IMR-90 (cell line): Measurements from ENCODE around the gene BRWD1. TPM values are rescaled to one million over a fixed set of nuclear protein-coding genes. Genes with fewer than 3 reads are reported as not detected.

Experiments used
- ATAC-seq: fragments of 200-7000 bp; cut with Tn5 transposase; 2 replicates; pipeline ENCODE4 v1.9.1; 2020; ENCODE audit warnings: low read depth, mild to moderate bottlenecking, moderate library complexity
- BruUV-seq: library from RNA; stranded (reverse); fragments of 400-500 nt; replicated peaks from 2 replicates; lab custom pipeline; 2021; lab: Mats Ljungman, UMichigan
- CTCF ChIA-PET: fragments of 300-600 bp; formaldehyde crosslinking; extraction: SDS; loops from one replicate; lab custom pipeline; 2021; ENCODE audit warnings: antibody characterized with exemption; lab: Yijun Ruan, JAX
- POLR2A ChIA-PET: fragments of 300-600 bp; sonication (Branson Sonifier 250); formaldehyde crosslinking; loops from one replicate; lab custom pipeline; 2022; ENCODE audit warnings: antibody characterized with exemption; ENCODE audit not compliant: unreplicated experiment; lab: Charles Lee
- DNase-seq: peaks from one replicate; pipeline ENCODE4 v3.0.0; 2013
- H2AFZ ChIP-seq: replicated peaks from 2 replicates; pipeline ENCODE3; 2013; ENCODE audit warnings: low read length, mild to moderate bottlenecking; ENCODE audit not compliant: poor library complexity
- H2AK5ac ChIP-seq: 2 replicates; pipeline ENCODE4 v1.6.1; 2013; ENCODE audit warnings: low read depth, low read length, inconsistent platforms
- H2AK9ac ChIP-seq: replicated peaks from 2 replicates; pipeline ENCODE3; 2013; ENCODE audit warnings: mild to moderate bottlenecking, low read depth, low read length, moderate library complexity; ENCODE audit not compliant: poor library complexity
- H2BK120ac ChIP-seq: 2 replicates; pipeline ENCODE4 v1.6.1; 2013; ENCODE audit warnings: low read depth, low read length, inconsistent platforms
- H2BK15ac ChIP-seq: 3 replicates; pipeline ENCODE4 v1.6.1; 2013; ENCODE audit warnings: low read depth, low read length, inconsistent platforms
- H2BK20ac ChIP-seq: 2 replicates; pipeline ENCODE4 v1.6.1; 2013; ENCODE audit warnings: low read depth, mild to moderate bottlenecking, inconsistent platforms, low read length, moderate library complexity
- H2BK5ac ChIP-seq: 2 replicates; pipeline ENCODE4 v1.6.1; 2013; ENCODE audit warnings: mild to moderate bottlenecking, low read depth, low read length, inconsistent platforms; ENCODE audit not compliant: poor library complexity, severe bottlenecking
- H3K14ac ChIP-seq: replicated peaks from 2 replicates; pipeline ENCODE4 v1.6.1; 2013; ENCODE audit warnings: low read depth, low read length, inconsistent platforms
- H3K18ac ChIP-seq: 2 replicates; pipeline ENCODE4 v1.6.1; 2013; ENCODE audit warnings: low read depth, low read length, control low read depth
- H3K23ac ChIP-seq: 2 replicates; pipeline ENCODE4 v1.6.1; 2013; ENCODE audit warnings: low read depth, low read length, inconsistent platforms
- H3K27ac ChIP-seq: 2 replicates; pipeline ENCODE4 v1.5.1; 2013; ENCODE audit warnings: mild to moderate bottlenecking, control low read depth, low read length; ENCODE audit not compliant: insufficient read depth
- H3K27me3 ChIP-seq: 2 replicates; pipeline ENCODE4 v1.6.1; 2013; ENCODE audit warnings: low read length; ENCODE audit not compliant: control insufficient read depth, insufficient read depth
- H3K36me3 ChIP-seq: 2 replicates; pipeline ENCODE4 v1.6.1; 2013; ENCODE audit warnings: low read length, mixed read lengths; ENCODE audit not compliant: control insufficient read depth, insufficient read depth
- H3K4ac ChIP-seq: 2 replicates; pipeline ENCODE4 v1.6.1; 2013; ENCODE audit warnings: low read depth, low read length, inconsistent platforms
- H3K4me1 ChIP-seq: 2 replicates; pipeline ENCODE4 v1.6.1; 2013; ENCODE audit warnings: low read length, mixed read lengths; ENCODE audit not compliant: control insufficient read depth, insufficient read depth
- H3K4me2 ChIP-seq: 2 replicates; pipeline ENCODE4 v1.6.1; 2013; ENCODE audit warnings: low read depth, mild to moderate bottlenecking, control low read depth, low read length, moderate library complexity
- H3K4me3 ChIP-seq: 2 replicates; pipeline ENCODE4 v1.5.1; 2013; ENCODE audit warnings: low read depth, mild to moderate bottlenecking, control low read depth, low read length, moderate library complexity; ENCODE audit not compliant: insufficient read depth
- H3K56ac ChIP-seq: 2 replicates; pipeline ENCODE4 v1.6.1; 2013; ENCODE audit warnings: low read length, inconsistent platforms; ENCODE audit not compliant: insufficient read depth; ENCODE audit errors: extremely low read depth
- H3K79me1 ChIP-seq, 2 experiments: 2 replicates each; pipeline ENCODE4 v1.6.1; 2013; ENCODE audit warnings: low read length in 2 of 2, inconsistent platforms in 1 of 2, low read depth in 1 of 2
- H3K9ac ChIP-seq: 2 replicates; pipeline ENCODE4 v1.6.1; 2013; ENCODE audit warnings: low read depth, low read length, control low read depth
- H3K9me1 ChIP-seq: 2 replicates; pipeline ENCODE4 v1.6.1; 2013; ENCODE audit warnings: low read length, inconsistent platforms; ENCODE audit not compliant: insufficient read depth
- H3K9me3 ChIP-seq: 2 replicates; pipeline ENCODE4 v1.6.1; 2013; ENCODE audit warnings: low read length; ENCODE audit not compliant: control insufficient read depth, insufficient read depth
- H4K20me1 ChIP-seq: 2 replicates; pipeline ENCODE4 v1.6.1; 2013; ENCODE audit warnings: low read length, inconsistent platforms; ENCODE audit not compliant: insufficient read depth
- H4K5ac ChIP-seq: 2 replicates; pipeline ENCODE4 v1.6.1; 2013; ENCODE audit warnings: mild to moderate bottlenecking, low read depth, low read length, control low read depth
- H4K8ac ChIP-seq, 2 experiments: 2 replicates each; pipeline ENCODE4 v1.6.1; 2013; ENCODE audit warnings: low read depth in 2 of 2, low read length in 2 of 2, control low read depth in 1 of 2, inconsistent platforms in 1 of 2
- H4K91ac ChIP-seq: 2 replicates; pipeline ENCODE4 v1.6.1; 2013; ENCODE audit warnings: low read depth, low read length, inconsistent platforms; ENCODE audit not compliant: insufficient read depth
- BHLHE40 ChIP-seq: fragments of 150-350 bp; IDR thresholded peaks from 2 replicates; pipeline ENCODE4 v1.6.1; 2016; ENCODE audit warnings: mild to moderate bottlenecking, low read depth, low read length
- CTCF ChIP-seq: conservative IDR thresholded peaks from 2 replicates; pipeline ENCODE4 v1.5.1; 2012; ENCODE audit warnings: mild to moderate bottlenecking, low read depth, low read length, improper control_type of control experiment
- ELK1 ChIP-seq: fragments of 150-350 bp; IDR thresholded peaks from 2 replicates; pipeline ENCODE4 v1.6.1; 2016; ENCODE audit warnings: low read depth, mild to moderate bottlenecking, low read length, moderate library complexity, borderline replicate concordance
- RAD21 ChIP-seq: IDR thresholded peaks from 2 replicates; pipeline ENCODE4 v1.6.1; 2012; ENCODE audit warnings: low read length, improper control_type of control experiment
- WGBS, 2 experiments: methylation state at CpG; one replicate each; pipeline versions ENCODE4 v1.1.5 to v1.1.7; 2013; ENCODE audit warnings: missing lambda C conversion rate in 2 of 2; ENCODE audit not compliant: insufficient read length in 1 of 2; ENCODE audit errors: extremely low coverage in 2 of 2; 5-methylcytosine and 5-hydroxymethylcytosine counted together
- dilution Hi-C: fragments of 300-500 bp; cut with HindIII; formaldehyde crosslinking; loops from one replicate; pipeline ENCODE4 v1.14.3; 2018; ENCODE audit warnings: low sequenced_read_pairs; ENCODE audit not compliant: unreplicated experiment
- in situ Hi-C: fragments of 300-500 bp; cut with MboI; formaldehyde crosslinking; loops from 3 replicates; pipeline ENCODE4 v1.14.3; 2019; ENCODE audit warnings: low sequenced_read_pairs, inconsistent platforms, mixed read lengths
- intact Hi-C: fragments of 100-400 bp; cut with micrococcal nuclease; formaldehyde crosslinking; loops from 2 replicates; pipeline ENCODE4 v1.10.0; 2022
- polyA plus RNA-seq, 3 experiments: library from polyadenylated mRNA; depleted of rRNA; stranded (reverse); fragments of >200 nt; gene quantifications; 2 replicates each; pipeline ENCODE4 v1.2.3, GENCODE V29; 2012; ENCODE audit warnings: low replicate concordance in 1 of 3
- total RNA-seq: library from RNA; depleted of rRNA; stranded (reverse); fragments of >200 nt; gene quantifications from 2 replicates; pipeline ENCODE4 v1.2.3, GENCODE V29; 2012

The BRWD1 gene
- total and polyA plus RNA-seq, 2 of the 4 experiments (the other 2 are of a cell fraction), result 6.7 to 28.7 TPM

- CTCF ChIA-PET, result interaction anchor here (0.6 to 0.9 kb wide), 2 partner anchors 13 to 15 kb away, joined by 3 read pairs; no protein-coding TSS in a partner anchor
- H3K4me1 ChIP-seq, result no peaks in the 10 kb centered on the region; the same call in 1 of the 2 replicates
- no peak overlapping the region for H3K4me3 ChIP-seq
These were observed 160.1 kb downstream of the BRWD1 start for GRCh38 chr21:39153373-39153772.

More at GRCh38 chr21:39153373-39153772, 160.1 kb downstream of the BRWD1 start:
- intact Hi-C loops (no loop called here), in situ Hi-C loops (loop anchor here (25.0 kb wide), 1 partner anchor 766 kb away; no protein-coding TSS in a partner anchor), dilution Hi-C loops (no loop called here)
- Histone ChIP-seq H3K36me3 (no peaks in the 10 kb centered on the region), H4K20me1 (no peaks in the 10 kb centered on the region), H2AK5ac (no peak overlapping the region), H2AK9ac (no peak overlapping the region), H4K91ac (no peak overlapping the region), H3K79me1 (no peaks in the 10 kb centered on the region), H3K56ac (no peak overlapping the region), H3K14ac (no peak overlapping the region), H4K5ac (no peak overlapping the region), H2BK20ac (no peak overlapping the region), H2BK5ac (no peak overlapping the region), H2BK15ac (no peak overlapping the region), H3K18ac (no peak overlapping the region), H3K23ac (no peak overlapping the region), H3K4ac (no peak overlapping the region), H3K9ac (no peak overlapping the region), H3K27ac (no peak overlapping the region), H3K4me2 (no peak overlapping the region), H3K27me3 (peaks cover 16% of the 10 kb centered on the region), H2AFZ (no peak overlapping the region), H3K9me1 (peaks cover 3% of the 10 kb centered on the region; the same call in 1 of the 2 replicates), H2BK120ac (no peak overlapping the region), H3K9me3 (no peaks in the 10 kb centered on the region; the same call in 1 of the 2 replicates), H4K8ac (no peak overlapping the region)
- no peak for DNase-seq
- no CpG with 5 or more reads among the region's 2 CpGs for WGBS, 2 experiments
- TF ChIP-seq BHLHE40 (no peak), CTCF (peak; percentile 30; the same call in 1 of the 2 replicates), RAD21 (peak; percentile 19; the same call in 1 of the 2 replicates), ELK1 (no peak)
- POLR2A ChIA-PET, result no interaction called here
- no TSS peak for BruUV-seq
- peak; percentile 77 for ATAC-seq
